NCI-H510A (cell line): ENCODE measurements around the gene BCL11A.

Experiments used
- DNase-seq: peaks from one replicate; lab custom pipeline; 2025; lab: John Stamatoyannopoulos, UW

The BCL11A gene

GRCh38 chr2:60525899-60526298 lies 27.6 kb downstream of the BCL11A start:
- no peak for DNase-seq

- DNase-seq = no peak
Observed at GRCh38 chr2:60524874-60525273, 28.6 kb downstream of the BCL11A start.

- no peak for DNase-seq
Observed at GRCh38 chr2:60523963-60524362, 29.5 kb downstream of the BCL11A start.

DNA sequence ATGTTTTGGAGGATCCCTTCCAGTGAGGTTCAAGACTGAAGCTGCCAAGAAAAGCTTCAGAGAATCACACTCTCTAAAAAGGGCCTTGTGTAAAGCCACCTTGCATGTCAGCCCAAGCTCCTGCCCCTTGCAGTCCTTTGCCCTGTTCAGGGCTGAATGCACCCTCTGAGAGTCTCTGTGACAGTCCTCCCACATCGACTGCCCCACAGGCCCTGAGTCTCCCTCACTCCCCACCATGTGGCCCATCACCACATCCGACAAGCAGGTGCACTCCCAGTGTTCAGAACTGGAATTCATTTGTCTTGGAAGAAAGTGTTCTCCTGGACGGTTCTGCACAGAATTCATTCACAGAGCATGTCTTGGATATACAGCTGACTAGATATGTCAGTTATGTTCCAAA lies 31.0 kb downstream of the BCL11A start:
- no peak for DNase-seq

DNA sequence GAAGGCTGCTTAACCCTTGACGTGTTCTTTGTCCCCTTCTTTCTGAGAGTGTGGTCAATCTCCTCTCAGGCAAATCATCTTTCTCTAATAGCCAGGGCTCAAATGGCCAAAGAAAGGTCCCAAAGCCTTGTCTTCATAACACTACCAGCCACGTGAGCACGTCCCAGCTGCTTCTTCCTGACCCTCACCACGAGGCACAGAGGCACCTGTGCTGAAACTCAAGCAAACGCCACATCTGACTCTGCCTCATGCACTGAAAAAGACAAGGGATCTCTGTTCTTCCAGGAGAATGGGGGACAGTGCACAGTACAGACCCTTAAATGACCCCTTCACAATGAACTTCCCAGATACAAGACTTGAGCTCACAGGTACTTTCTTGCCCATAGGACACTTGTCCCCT lies 31.8 kb downstream of the BCL11A start:
- DNase-seq = no peak

DNA sequence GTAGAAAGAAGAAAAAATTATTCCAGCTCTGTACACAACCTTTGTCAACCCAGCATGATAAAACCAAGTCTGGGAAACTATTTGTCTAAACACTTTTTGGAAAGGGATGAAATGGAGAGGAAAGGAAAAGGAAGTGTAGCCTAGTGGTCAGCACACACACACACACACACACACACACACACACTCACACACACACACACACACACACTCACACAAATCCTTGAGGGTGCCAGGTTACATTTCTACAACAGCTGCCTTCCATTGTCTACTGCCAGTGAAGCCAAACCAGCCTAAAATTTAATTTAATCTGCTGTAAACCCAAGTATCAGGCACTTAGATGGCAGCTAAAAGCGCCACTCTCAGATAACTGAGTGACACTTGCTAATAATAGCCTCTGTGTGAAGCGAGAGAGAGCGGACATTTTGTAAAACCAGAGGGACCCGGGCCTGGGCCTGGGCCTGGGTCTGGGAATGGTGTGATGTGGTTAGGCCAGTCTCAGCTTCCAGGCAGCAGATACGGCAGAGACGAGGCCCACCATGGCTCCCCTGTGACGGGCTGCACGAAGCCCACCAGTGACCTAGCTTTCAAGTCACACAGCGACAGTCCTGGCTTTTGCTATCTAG lies 32.4 kb downstream of the BCL11A start:
- DNase-seq = no peak

- no peak for DNase-seq
Observed at GRCh38 chr2:60520151-60520876, 33.1 kb downstream of the BCL11A start.

GRCh38 chr2:60519231-60519863 lies 34.1 kb downstream of the BCL11A start:
- DNase-seq = no peak

GRCh38 chr2:60518567-60518966 lies 34.9 kb downstream of the BCL11A start:
- DNase-seq = no peak

DNA sequence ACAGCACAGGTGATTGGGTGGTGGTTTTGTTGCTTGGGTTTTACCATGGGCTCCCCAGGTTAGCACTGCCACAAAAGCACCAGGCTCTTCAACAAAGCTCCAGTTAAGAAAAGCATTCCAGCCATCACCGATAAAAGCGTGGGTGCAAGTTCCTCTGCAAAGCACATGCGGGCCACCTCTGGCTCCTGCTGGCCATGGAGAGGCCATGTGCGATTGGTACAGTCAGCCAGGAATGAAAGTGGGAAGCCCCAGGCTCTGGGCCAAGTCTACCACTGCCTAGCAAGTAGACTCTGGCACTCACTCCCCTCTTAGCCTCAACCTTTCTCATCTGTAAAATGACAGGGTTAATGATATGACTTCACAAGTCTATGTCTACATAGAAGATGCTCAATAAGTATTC lies 36.0 kb downstream of the BCL11A start:
- no peak for DNase-seq

- DNase-seq = no peak
Observed at GRCh38 chr2:60516826-60517225, 36.6 kb downstream of the BCL11A start.

DNA sequence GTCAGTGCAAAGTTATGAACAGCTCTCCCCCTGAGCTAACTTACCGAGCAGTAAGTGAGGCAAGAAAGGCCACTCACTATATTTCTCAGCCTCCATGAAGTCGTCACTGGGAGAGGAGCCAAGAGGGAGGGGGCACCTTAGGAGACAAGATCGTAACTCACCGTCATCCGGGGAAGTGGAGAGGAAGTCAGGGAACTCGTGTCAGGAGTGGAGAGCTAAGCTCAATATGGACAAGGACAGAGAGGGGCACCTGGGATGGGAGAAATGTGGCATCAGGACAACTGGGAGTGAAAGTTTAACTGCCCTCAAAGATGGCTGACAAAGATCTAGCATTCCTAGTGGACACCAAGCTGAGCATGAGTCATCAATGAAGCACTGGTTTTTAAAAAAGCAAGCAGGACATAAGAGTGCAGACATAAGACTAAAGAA lies 37.1 kb downstream of the BCL11A start:
- DNase-seq = no peak

GRCh38 chr2:60515721-60516226 lies 37.7 kb downstream of the BCL11A start:
- DNase-seq = no peak

GRCh38 chr2:60513996-60514395 lies 39.5 kb downstream of the BCL11A start:
- DNase-seq = no peak

DNA sequence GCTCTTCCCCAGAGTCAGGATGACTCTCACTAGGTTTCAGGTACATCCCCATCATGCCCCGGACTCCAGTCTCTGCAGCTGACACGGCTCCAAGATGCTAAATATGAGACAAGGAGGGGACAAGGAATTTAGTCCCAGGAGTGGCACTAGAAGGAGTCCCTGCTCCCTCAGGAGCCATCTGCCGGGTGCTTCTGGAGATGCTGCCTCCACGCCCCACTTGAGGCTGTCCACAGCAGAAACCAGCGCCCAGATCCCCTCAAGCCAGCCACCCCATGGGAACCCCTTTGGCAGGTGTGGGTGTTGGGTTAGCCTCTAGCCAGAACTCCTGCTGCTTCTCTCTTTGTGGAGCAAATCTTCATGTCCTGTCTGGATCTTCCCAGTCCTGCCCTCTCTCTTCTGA lies 40.3 kb downstream of the BCL11A start:
- no peak for DNase-seq

GRCh38 chr2:60512641-60513040 lies 40.8 kb downstream of the BCL11A start:
- no peak for DNase-seq

DNA sequence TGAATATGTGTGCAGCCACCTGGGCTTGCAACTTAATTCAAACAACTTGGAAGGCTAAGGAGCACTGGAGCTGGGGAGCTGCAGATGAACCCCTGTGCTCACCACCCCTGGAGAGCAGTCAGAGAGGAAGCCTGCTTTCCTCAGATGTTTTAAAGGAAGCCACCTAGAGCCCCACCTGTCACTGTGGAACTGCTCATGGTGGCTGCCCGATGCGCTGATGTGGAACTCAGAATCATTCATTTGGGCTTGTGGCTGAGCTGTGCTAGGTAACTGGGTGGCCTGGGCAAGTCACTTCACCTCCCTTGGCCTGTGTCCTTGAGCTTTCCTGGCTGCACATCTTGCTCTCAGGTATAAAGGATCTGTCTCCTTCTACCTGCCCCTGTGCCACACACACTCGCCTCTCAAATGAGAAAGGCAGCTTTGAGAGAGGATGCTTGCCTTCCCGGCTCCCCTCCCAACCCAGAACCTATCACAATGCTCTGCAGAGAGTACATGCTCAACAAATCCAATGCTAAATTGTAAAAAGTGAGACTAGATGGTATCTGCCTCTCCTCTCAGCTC lies 41.3 kb downstream of the BCL11A start:
- no peak for DNase-seq

- DNase-seq = no peak
Observed at GRCh38 chr2:60510713-60511112, 42.7 kb downstream of the BCL11A start.

- DNase-seq = no peak
Observed at GRCh38 chr2:60509066-60509465, 44.4 kb downstream of the BCL11A start.

DNA sequence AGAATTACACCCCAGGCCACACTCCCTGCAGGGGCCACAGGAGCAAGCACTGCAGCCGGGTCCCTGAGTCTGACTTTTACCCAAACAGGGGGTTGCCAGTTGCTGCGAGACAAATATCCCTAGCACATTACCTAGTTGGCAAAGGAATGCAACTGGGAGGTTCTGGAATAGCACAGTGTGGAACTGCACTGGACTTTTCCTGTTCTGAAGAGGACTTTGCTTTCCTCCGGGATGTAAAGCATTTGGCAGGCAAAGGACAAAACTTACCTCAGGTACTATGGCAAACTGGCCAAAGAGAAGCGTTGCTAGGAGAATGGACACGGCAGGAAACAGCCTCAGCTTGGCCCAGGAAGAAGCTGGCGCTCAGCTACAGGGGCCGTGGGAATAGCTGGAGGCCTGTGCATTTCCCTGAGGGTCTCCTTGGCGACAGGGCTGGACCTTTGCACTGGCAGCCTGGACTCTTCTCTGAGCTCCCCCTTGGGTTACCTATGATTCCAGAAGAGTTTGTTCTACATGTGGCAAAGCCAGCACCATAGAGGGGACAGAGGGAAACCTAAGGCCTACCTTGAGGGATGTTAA lies 45.0 kb downstream of the BCL11A start:
- no peak for DNase-seq

- no peak for DNase-seq
Observed at GRCh38 chr2:60507211-60507965, 46.1 kb downstream of the BCL11A start.

DNA sequence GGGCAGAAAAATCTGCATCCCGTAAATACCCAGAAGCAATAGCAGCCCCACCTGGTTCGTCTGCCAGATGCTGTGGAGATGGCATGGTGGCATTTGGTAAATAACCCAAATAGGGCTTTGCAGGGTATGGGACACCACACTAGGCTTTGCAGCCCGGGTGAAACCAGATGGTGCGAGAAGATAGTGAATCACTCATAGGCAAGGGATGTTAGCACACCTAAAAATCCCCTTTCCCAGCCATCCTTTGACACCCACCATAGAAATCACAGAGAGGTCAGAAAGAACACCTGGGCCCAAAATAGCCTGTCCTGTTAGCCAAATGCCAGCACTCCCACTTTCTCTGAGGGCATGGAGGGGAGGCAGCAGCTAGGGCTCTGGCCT lies 47.6 kb downstream of the BCL11A start:
- no peak for DNase-seq
